CD4-positive, alpha-beta T cell treated with Interleukin-4 for 4 hours (primary cell): ENCODE measurements around the gene TMPRSS9.
"Not testable (repeated sequence)": the region's sequence is repeated elsewhere in the genome, so short reads cannot be mapped to it uniquely, and the experiment has no call there.

Experiments
- DNase-seq: peaks from one replicate; pipeline ENCODE4 v3.0.0-alpha.2; 2020

Gene TMPRSS9

GRCh38 chr19:2362970-2363300 is 2.9 kb downstream of the TMPRSS9 start:
- DNase-seq: no peak

GRCh38 chr19:2363419-2363818 is 3.4 kb downstream of the TMPRSS9 start:
- DNase-seq: no peak

- no peak for DNase-seq
These were observed 5.3 kb downstream of the TMPRSS9 start for GRCh38 chr19:2365201-2365970.

- no peak for DNase-seq
These were observed 11.6 kb downstream of the TMPRSS9 start for GRCh38 chr19:2371656-2372055.

- DNase-seq: no peak
These were observed 12.1 kb downstream of the TMPRSS9 start for GRCh38 chr19:2372076-2372612.

- DNase-seq: no peak
These were observed 14.7 kb downstream of the TMPRSS9 start for GRCh38 chr19:2374808-2375207.

- DNase-seq: no peak
These were observed 15.5 kb downstream of the TMPRSS9 start for GRCh38 chr19:2375353-2376121.

- DNase-seq: no peak
These were observed 16.9 kb downstream of the TMPRSS9 start for GRCh38 chr19:2376784-2377519.

- DNase-seq: no peak
These were observed 20.5 kb downstream of the TMPRSS9 start for GRCh38 chr19:2380567-2380966.

- no peak for DNase-seq
These were observed 21.2 kb downstream of the TMPRSS9 start for GRCh38 chr19:2381148-2381820.

GRCh38 chr19:2382530-2383222 is 22.6 kb downstream of the TMPRSS9 start:
- DNase-seq: no peak

GRCh38 chr19:2385053-2385721 is 25.1 kb downstream of the TMPRSS9 start:
- DNase-seq: no peak

- no peak for DNase-seq
These were observed 27.6 kb downstream of the TMPRSS9 start for GRCh38 chr19:2387367-2388288.

- DNase-seq: no peak
These were observed 29.5 kb downstream of the TMPRSS9 start for GRCh38 chr19:2389594-2389993.

GRCh38 chr19:2391118-2391725 is 31.2 kb downstream of the TMPRSS9 start:
- DNase-seq: peak; percentile 71

- DNase-seq: no peak
These were observed 32.3 kb downstream of the TMPRSS9 start for GRCh38 chr19:2392366-2392765.

- not testable (repeated sequence) for DNase-seq
These were observed 32.8 kb downstream of the TMPRSS9 start for GRCh38 chr19:2392899-2393298.

- DNase-seq: no peak
These were observed 34.0 kb downstream of the TMPRSS9 start for GRCh38 chr19:2394054-2394441.

GRCh38 chr19:2394442-2395292 is 34.6 kb downstream of the TMPRSS9 start:
- DNase-seq: peak; percentile 20
